HG03060 (cell line): ENCODE data around the gene NT5C1B.

Experiments used
- ATAC-seq: cut with Tn5 transposase; IDR thresholded peaks from one replicate; pipeline ENCODE4 v1.9.1; 2021; ENCODE audit warnings: low read depth, moderate number of reproducible peaks; ENCODE audit not compliant: unreplicated experiment

NT5C1B gene

GRCh38 chr2:18600255-18600613 lies 10.9 kb upstream of the NT5C1B start:
- ATAC-seq = no peak

- ATAC-seq = no peak
Observed at GRCh38 chr2:18599509-18600254, 10.3 kb upstream of the NT5C1B start.

- no peak for ATAC-seq
Observed at GRCh38 chr2:18598848-18599484, 9.6 kb upstream of the NT5C1B start.

DNA sequence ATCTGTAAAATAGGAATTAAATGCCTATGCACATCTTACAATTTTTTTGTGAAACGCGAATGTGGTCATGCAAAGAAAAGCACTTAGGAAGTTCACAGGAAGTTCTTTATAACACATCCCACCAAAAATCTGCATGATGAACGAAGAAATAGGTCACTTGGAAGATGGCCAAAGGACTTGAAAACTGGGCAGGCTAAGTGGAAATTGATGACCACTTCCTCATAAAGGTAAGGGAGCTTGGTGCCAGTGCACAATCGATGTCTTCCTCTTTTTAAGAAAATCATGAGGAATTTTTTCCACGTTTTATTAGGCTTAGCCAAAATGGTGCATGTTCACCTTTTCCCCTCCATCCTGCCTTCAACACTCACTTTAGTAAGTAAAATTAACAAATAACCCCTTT lies 8.2 kb upstream of the NT5C1B start:
- ATAC-seq = no peak

DNA sequence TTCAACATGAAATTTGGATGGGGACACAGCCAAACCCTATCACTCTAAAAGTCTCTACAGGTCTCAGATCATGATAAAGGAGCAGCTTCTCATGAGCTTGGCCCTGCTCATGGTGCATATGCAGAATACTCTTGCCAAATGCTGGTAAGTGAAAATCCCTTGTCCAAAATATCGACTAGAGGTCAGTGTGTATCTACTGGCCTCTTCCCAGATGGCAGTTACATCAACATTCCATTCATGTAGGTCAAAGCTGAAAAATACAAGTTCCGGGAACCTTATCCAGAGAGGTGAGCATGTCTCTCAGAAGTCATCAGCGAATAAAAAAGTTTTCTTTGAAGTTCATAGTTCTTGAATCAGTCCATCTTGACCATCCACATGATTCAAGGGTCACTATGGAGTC lies 7.6 kb upstream of the NT5C1B start:
- no peak for ATAC-seq

- no peak for ATAC-seq
Observed at GRCh38 chr2:18593496-18593895, 4.1 kb upstream of the NT5C1B start.

GRCh38 chr2:18592372-18592771 lies 3.0 kb upstream of the NT5C1B start:
- no peak for ATAC-seq

GRCh38 chr2:18588802-18589201 lies 567 bp downstream of the NT5C1B start:
- ATAC-seq = no peak

GRCh38 chr2:18588049-18588448 lies 1.3 kb downstream of the NT5C1B start:
- ATAC-seq = no peak

DNA sequence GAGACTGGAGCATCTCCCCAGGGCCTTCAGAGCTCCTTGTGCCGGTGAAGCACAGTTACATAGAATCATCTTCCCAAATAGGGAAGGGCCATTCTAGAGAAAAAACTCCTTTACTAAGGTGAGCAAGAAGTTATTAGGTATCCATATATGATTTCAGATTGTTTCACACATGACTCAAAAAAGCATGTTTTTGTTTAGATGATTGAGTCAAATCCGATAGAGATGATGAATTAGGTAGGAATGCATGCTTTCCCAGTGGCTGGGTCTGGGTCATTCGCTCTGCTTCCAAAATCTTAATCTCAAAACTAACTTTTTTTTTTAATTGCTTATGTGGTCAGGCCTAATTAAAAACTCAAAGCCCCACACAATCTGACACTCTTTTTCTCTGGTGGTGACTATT lies 3.8 kb downstream of the NT5C1B start:
- no peak for ATAC-seq

- no peak for ATAC-seq
Observed at GRCh38 chr2:18584608-18584954, 4.8 kb downstream of the NT5C1B start.

DNA sequence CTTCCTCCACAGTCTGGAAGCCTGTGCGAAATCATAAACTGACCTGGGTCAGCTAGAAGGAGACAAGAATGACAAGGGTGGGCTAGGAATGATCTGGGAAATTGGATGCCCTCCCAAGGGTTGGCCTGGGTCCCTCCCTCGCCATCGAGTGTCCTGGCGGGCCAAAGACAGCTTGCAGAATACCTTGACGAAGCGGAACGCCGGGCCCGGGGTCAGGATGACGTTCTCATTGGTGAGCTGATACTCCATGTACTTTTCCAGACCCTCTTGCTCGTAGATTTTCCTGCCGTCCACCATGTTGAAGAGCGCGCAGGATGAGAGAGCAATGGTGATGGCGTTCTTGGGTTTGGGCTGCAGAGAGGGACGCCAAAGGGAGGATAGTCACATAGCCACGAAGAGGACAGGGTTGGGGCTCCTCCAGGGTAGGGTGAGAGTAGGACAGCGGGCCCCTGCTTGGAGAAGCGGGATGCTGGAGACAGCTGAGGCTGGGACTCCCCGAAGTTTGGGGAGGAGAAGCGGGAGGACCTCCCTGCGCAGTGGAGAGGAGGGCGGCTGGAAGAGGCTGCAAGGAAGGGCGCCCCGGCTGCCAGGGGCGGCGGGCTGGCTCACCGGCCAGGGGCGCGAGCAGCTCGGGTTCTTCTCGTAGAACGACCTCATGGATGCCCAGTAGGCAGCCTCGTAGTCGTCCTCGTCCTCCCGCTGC lies 5.3 kb downstream of the NT5C1B start:
- no peak for ATAC-seq

DNA sequence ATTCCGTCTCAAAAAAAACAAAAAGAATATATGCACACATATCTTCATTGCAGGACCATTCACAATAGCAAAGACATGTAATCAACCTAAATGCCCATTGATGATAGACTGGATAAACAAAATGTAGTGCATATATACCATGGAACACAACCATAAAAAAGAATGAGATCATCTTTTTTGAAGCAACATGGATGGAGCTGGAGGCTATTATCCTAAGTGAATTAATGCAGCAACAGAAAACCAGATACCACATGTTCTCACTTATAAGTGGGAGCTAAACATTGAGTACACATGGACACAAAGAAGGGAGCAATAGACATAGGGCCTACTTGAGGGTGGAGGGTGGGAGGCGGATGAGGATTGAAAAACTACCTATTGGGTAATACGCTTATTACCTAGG lies 8.8 kb downstream of the NT5C1B start:
- no peak for ATAC-seq

GRCh38 chr2:18578033-18578432 lies 11.3 kb downstream of the NT5C1B start:
- no peak for ATAC-seq

DNA sequence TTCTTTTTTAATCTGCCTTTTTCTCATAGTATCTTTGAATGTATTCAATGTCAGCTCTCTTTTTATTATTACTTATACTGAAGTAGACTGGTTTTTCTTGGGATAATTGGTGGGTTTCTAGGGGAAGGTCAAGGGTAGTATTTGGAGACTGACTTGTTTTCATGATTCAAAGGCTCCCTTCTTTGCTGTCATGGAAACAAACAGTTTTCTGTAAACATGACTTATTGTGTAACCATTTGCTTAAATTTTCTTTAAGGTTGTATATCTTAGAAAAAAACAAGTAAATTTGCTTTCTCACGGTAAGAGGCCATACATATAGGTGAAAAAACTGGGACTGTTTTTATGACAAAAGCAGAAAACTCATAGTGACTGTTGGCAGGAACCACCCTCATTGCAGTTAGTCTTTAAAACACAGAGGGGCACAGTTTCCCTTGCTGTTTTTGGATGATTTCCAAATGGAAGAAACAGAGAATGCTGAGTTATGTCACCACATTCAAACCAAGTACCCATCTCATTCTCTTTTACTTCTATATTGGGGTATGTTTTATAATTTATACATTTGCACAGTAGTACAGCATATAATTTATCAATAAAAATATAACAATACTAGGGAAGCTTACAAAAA lies 23.1 kb downstream of the NT5C1B start:
- no peak for ATAC-seq

GRCh38 chr2:18560797-18561085 lies 28.6 kb downstream of the NT5C1B start:
- no peak for ATAC-seq

DNA sequence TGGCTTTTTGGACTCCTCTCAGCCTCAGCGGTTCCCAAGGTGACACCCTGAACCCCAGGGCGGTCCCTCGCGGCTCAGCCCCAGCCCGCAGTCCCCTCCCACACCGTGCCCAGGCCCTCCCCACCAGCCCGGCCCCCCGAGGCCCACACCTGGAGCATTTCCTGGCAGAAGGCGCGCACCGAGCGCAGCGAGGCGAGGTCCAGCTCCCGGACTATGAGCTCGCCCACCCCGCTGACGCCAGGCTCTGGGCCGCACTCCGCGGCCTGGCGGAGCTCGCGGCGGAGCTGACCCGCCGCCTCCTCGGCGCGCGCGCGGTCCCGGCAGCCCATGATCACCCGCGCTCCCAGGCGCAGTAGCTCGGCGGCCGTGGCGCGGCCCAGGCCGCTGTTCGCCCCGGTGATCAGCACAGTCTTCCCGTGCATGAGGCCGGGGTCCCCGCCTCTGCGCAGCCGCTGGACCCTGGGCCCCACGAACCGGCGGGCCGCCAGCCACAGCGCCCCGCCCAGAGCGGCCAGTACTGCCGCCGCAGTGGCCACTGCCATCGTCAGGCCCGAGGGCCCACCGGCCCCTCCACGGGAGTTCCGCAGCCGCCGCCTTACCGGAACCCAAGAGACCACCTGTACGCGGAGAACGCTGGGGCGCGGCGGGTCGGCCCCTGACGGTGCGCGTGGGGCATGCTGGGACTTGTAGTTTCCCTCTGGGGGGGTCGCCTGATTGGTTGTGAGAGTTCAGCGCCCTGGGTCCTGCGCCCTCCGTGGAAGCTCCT lies 29.2 kb downstream of the NT5C1B start, which contains the start of gene RDH14:
RDH14 (minus strand) TSS at position 623 of the 766 bp plus-strand sequence; CDS start at position 542, 81 bp downstream.
- ATAC-seq = peak; percentile 96

DNA sequence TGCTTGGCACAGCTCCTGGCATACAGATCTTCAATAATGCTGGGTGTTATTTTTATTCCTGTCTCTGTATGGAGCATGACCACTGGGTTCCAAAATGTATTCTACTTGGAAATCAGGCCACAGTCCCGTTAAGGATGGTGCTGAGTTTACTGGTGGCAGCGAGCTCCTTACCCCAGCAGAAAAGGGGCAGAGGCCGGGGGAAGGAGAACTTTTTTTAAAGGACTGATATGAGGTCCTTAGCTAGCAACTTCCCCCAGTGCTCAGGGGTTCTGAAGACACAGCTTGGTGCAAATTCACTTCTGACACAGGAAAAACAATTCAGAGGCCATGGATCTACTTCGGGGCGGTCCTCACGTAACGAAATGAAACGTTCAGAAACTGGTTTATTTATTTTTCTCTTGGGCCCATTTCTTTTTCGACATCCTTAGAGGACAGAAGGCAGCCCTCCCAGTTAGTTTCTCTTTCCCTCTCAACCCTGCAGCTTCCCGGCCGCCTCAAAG lies 29.8 kb downstream of the NT5C1B start:
- no peak for ATAC-seq

GRCh38 chr2:18558458-18558857 lies 30.9 kb downstream of the NT5C1B start:
- ATAC-seq = no peak

DNA sequence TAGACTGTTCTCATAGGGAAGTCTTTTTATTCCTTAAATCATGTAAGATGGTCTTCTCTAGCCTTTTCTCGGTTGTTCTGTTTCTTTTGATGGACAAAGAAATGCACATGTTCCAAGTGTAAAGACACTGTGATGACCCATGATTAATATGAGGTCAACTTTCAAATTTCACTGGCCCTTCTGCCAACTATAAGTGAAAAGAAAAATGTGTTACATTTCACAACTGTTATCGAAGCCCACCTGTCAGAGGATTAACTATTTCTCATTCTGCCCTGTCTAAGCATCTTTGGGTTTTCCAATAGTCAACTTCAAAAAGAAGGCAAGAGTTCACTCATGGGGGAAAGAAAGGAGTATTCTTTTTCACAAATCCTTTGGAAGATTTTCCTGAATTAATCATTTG lies 32.2 kb downstream of the NT5C1B start:
- ATAC-seq = no peak
